NCI-H526 treated with DMSO at 0.1 percent for 48 hours (cell line): ENCODE data around the gene MCAM.

Experiments
- DNase-seq: peaks from one replicate; lab custom pipeline; 2025; lab: John Stamatoyannopoulos, UW

MCAM gene

DNA sequence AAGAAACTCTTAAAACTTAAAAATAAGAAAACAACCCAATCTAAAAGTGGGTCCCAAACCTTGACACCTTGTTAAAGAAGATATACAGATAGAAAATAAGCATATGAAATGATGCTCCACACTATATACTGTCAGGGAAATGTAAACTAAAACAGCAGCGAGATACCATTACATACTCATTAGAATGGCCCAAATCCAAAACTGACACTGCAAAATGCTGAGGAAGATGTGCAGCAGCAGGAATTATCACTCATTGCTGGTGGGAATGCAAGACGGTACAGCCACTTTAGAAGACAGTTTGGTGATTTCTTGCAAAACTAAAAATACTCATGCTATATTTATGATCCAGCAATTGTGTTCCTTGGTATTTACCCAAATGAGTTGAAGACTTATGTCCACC lies 12.4 kb upstream of the MCAM start:
- DNase-seq: no peak

- no peak for DNase-seq
Observed at GRCh38 chr11:119324189-119324588, 7.3 kb upstream of the MCAM start.

DNA sequence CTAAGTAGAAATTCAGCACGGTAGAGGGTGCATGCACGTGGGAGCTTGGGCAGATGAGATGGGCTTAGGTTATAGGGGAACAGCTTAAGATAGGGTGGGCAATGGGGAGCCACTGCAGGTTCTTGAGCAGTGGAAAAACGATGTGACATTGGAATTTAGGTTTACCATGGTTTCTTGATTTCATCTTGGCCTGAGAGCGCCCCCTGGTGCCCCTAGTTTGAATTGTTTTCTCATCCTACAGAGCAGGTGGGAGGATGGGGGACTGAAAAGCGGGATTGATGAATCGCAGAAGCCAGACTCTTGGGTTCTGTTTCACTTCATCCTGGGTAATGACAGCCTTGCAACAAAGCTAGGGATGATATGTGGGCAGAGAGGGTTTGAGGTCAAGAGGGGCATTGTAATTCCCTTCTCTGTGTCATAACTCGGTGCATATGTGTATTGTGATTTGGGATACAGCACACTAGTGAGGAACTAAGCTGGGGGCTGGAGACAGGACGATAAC lies 6.7 kb upstream of the MCAM start:
- peak; percentile 79 for DNase-seq

- no peak for DNase-seq
Observed at GRCh38 chr11:119322921-119323531, 6.1 kb upstream of the MCAM start.

DNA sequence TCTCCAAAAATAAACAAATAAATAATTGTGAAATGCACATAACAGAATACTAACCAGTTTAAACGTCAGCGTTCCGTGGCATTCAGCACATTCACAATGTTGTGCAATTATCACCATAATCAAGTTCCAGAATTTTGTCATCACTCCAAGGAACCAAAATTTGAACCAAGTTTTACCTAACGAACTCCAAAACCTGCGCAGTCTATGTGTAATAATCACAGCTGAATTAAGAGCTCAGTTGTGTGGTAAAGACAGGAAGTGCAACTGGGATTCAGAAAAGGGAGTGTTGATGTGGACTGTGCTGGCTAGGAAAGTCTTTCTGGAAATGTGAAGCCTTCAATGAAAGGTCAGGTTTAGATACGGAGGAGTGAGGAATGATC lies 5.4 kb upstream of the MCAM start:
- no peak for DNase-seq

- DNase-seq: peak; percentile 68
Observed at GRCh38 chr11:119320776-119321524, 4.0 kb upstream of the MCAM start.

DNA sequence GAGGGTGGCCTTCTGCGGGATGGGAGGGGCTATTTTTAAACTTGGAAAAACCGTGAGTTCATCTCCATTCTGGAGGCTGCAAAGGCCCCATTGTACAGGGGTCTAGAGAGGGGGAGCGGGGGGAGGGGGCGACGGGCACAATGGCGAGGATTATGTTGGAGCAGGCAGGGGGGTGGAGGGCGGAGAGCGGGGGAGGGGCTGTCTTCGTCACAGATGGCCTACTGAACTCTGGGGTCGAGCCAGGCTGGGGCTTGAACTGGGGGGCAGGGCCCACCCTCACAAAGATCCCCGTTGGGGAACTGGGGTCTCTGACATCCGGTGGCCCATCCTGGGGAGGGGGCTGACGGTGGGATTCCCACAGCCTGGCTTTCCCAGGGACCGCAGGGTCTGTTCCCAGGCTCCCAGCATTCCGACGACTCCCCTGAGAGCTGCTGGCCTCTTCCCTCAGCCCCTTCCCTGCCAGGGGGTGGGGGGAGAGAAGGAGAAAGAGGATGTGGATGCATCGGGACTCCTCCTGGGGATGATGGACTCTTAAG lies 3.4 kb upstream of the MCAM start:
- DNase-seq: no peak

- no peak for DNase-seq
Observed at GRCh38 chr11:119319700-119320239, 2.8 kb upstream of the MCAM start.

DNA sequence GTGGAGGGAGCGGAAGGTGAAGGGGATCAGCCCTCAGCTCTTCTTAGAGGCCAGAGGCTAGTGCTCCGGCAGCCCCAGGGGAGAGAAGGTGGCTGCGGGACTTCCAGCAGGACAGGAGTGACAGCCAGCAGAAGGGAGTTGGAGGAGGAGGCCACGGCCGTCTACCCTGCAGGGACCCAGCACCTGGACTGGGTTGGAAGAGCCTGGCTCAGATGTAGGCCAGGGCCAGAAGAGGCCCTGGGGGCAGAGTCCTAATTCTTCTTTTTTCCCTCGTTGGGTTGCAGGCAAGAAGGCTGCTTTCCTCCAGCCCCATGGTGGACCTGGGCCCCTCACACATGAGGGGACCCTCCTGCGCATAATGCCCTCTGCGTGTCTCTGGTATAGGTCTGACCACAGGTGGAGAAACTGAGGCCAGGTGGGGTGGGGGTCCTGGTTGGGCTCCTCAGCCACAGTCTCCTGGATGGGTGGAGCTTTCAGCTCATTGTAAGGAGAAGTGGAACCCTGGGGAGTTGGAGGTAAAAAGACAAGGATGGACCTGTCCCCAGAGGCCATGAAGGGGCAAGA lies 2.3 kb upstream of the MCAM start:
- no peak for DNase-seq

- DNase-seq: no peak
Observed at GRCh38 chr11:119318240-119319135, 1.6 kb upstream of the MCAM start.

GRCh38 chr11:119317592-119318239 lies 786 bp upstream of the MCAM start:
- no peak for DNase-seq

- DNase-seq: peak; percentile 46
Observed at GRCh38 chr11:119316016-119316728, 758 bp downstream of the MCAM start.

GRCh38 chr11:119315131-119316015 lies 1.6 kb downstream of the MCAM start:
- DNase-seq: peak; percentile 69

DNA sequence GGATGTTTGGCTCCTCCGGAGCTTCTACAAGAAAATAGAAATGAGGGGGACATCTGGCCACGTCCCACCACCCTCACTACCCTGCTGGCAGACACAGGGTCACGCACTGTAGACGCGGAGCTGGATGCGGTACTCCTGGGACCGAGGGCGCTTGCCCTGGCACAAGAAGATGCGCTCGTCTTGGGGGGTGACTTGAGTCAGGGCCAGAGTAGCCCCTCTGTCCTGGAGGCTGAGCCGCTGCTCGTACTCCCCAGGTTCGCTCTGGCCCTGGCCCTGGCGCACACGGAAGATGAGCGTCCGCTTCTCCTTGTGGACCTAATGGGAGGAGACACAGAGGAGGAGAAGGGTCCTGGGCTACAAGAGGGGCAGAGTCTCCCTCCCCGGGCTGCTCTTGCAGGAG lies 2.2 kb downstream of the MCAM start:
- no peak for DNase-seq

DNA sequence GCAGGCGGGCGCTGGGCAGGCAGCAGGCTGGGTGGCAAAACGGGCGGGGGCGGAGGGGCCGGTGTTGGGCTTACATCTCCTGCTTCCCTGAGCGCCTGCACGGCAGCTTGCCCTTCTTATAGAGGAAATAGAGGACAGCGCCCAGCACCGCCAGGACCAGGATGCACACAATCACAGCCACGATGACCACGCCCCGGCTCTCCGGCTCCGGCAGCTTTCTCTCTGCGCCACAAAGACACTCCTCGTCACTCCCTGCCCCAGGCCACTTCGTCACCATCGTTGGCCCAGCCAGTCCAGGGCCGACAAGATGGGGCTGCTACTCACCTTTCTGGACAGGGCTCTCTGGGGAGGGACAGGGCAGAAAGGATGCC lies 6.3 kb downstream of the MCAM start:
- no peak for DNase-seq

- DNase-seq: no peak
Observed at GRCh38 chr11:119309953-119310681, 6.8 kb downstream of the MCAM start.

GRCh38 chr11:119309411-119309810 lies 7.5 kb downstream of the MCAM start:
- no peak for DNase-seq

DNA sequence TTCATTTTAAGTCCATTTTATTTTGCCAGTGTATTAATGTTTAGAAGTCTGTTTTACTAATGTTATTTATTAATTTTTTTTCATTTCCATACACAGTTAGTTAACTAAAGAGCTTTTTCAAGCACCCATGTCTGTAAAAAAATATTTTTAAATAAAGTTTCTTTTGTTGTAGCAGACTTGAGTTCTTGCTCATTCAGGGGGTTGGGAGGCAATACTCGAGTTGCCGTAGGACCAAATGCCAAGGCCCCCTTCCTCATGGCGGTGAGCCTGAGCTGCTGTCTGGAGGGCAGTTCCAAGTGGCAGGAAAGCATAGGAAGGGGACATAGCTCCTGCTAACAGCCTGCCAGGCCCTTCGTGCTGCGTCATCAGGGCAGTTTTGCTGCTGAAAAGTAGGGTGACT lies 9.0 kb downstream of the MCAM start:
- no peak for DNase-seq

- no peak for DNase-seq
Observed at GRCh38 chr11:119307219-119307618, 9.7 kb downstream of the MCAM start.
